Activated CD8-positive, alpha-beta memory T cell treated with anti-CD3 and anti-CD28 coated beads, Interleukin-2, amount 10 ng/mL, durations not matched to agents 7 days and 5 days (primary cell): Measurements from ENCODE around the gene CMAS. TPM values are rescaled to one million over a fixed set of nuclear protein-coding genes. Genes with fewer than 3 reads are reported as not detected.

Experiments used
- ATAC-seq: fragments of 150-1000 bp; cut with Tn5 transposase; one replicate; pipeline ENCODE4 v1.10.0; 2021; ENCODE audit warnings: moderate library complexity
- CTCF ChIA-PET: fragments of 350-600 bp; sonication (Branson Sonifier 250); formaldehyde crosslinking; loops from one replicate; lab custom pipeline; 2021; ENCODE audit warnings: antibody characterized with exemption; lab: Charles Lee
- DNase-seq: peaks from one replicate; pipeline ENCODE4 v3.0.0-alpha.2; 2020
- H3K27ac Mint-ChIP-seq: one replicate; pipeline ENCODE4 v1.8.0; 2021; ENCODE audit warnings: mild to moderate bottlenecking, mixed read lengths
- H3K27me3 Mint-ChIP-seq: one replicate; pipeline ENCODE4 v1.8.0; 2021; ENCODE audit warnings: mixed read lengths
- H3K36me3 Mint-ChIP-seq: one replicate; pipeline ENCODE4 v1.8.0; 2021; ENCODE audit warnings: mild to moderate bottlenecking, mixed read lengths
- H3K4me1 Mint-ChIP-seq: one replicate; pipeline ENCODE4 v1.8.0; 2021; ENCODE audit warnings: mixed read lengths
- H3K4me3 Mint-ChIP-seq: one replicate; pipeline ENCODE4 v1.8.0; 2021; ENCODE audit warnings: mild to moderate bottlenecking, moderate library complexity, mixed read lengths
- H3K9me3 Mint-ChIP-seq: one replicate; pipeline ENCODE4 v1.8.0; 2022; ENCODE audit warnings: low read depth, mixed read lengths
- total RNA-seq, 2 experiments: library from RNA; stranded (reverse); gene quantifications; one replicate each; pipeline ENCODE4 v1.2.3, GENCODE V29; 2021

The CMAS gene
- total RNA-seq, 2 experiments from 2014 or later = 39.3 to 41.1 TPM

DNA sequence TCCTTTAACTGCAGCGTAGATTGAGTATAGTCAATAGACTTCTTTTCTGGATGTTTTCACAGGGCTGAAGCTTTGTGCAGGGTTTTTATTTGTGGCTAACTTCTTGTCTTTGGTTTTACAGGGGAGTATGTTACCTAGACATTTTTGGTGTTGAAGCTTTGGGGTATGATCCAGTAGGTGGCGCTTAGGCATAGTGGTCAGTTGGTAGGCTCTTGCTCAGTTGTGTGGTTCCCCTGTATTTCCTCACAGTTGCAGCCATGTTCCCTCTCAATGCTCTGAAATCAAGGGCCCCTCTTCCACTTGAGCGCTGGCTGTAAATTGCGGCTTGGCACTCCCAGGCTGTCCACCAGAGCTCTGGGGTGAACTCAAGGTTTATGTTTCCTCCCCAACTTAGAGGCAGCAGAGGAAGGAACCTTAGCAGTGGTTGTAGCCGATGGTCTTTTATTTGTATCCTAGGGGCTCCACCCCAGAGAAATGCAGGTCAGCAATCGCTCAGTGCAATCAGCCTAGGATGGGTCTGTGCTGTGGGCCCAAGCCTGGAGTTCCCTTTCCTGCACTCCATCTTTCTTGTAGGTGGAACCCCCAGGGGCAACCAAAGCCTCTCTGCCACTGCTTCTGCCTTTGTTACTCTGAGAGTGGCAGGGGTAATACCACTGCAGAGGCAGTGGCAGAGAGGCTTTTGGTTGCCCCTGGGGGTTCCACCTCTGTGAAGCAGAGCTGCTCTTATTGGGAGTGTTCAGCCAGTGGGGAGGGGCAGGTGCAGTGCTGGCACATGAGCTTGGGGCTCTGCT is 55.1 kb downstream of the CMAS start:
- Mint-ChIP-seq H3K27ac (no peak overlapping the region), H3K36me3 (no peaks in the 10 kb centered on the region), H3K27me3 (peaks cover 10% of the 10 kb centered on the region), H3K4me3 (no peak overlapping the region), H3K9me3 (no peaks in the 10 kb centered on the region), H3K4me1 (peaks cover 13% of the 10 kb centered on the region)
- peak; percentile 76 for ATAC-seq
- peak; percentile 56 for DNase-seq
- CTCF ChIA-PET = interaction anchor here (0.9 to 3.6 kb wide), 8 partner anchors 9 to 360 kb away, joined by 3 to 16 read pairs (median 4); no protein-coding TSS in a partner anchor

GRCh38 chr12:22101749-22102243 is 55.8 kb downstream of the CMAS start:
- DNase-seq = no peak
- CTCF ChIA-PET = interaction anchor here (0.9 to 3.6 kb wide), 5 partner anchors 8 to 342 kb away, joined by 3 to 16 read pairs (median 4); no protein-coding TSS in a partner anchor
- no peak overlapping the region for H3K4me3 Mint-ChIP-seq
- H3K36me3 Mint-ChIP-seq = no peaks in the 10 kb centered on the region
- peaks cover 13% of the 10 kb centered on the region for H3K4me1 Mint-ChIP-seq
- H3K27me3 Mint-ChIP-seq = peaks cover 10% of the 10 kb centered on the region
- H3K27ac Mint-ChIP-seq = no peak overlapping the region
- ATAC-seq = no peak
- H3K9me3 Mint-ChIP-seq = peaks cover 3% of the 10 kb centered on the region

GRCh38 chr12:22103418-22103817 is 57.4 kb downstream of the CMAS start:
- CTCF ChIA-PET = interaction anchor here (1.6 to 3.6 kb wide), 2 partner anchors 232 to 340 kb away, joined by 7 to 16 read pairs; no protein-coding TSS in a partner anchor
- H3K36me3 Mint-ChIP-seq = no peaks in the 10 kb centered on the region

DNA sequence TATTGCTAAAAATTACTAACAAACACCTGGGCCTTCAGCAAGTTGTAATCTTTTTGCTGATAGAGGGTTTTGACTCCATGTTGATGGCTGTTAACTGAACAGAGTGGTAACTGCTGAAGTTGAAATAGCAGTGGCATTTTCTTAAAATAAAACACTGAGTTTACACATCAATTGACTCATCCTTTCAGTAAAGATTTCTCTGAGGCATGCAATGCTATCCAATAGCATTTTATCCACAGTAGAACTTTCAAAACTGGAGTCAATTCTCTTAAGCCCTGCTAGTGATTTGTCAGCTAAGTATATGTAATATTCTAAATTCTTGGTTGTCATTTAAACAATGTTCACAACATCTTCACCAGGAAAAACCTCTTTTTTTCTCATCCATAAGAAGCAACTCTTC is 59.5 kb downstream of the CMAS start:
- Mint-ChIP-seq H3K36me3 (peaks cover 6% of the 10 kb centered on the region), H3K4me3 (no peak overlapping the region), H3K27ac (no peak overlapping the region), H3K27me3 (no peaks in the 10 kb centered on the region), H3K9me3 (peaks cover 3% of the 10 kb centered on the region), H3K4me1 (peaks cover 26% of the 10 kb centered on the region)
- CTCF ChIA-PET = no interaction called here
- no peak for DNase-seq
- ATAC-seq = no peak

More at GRCh38 chr12:22103418-22103817, 57.4 kb downstream of the CMAS start:
- DNase-seq = no peak
- Mint-ChIP-seq H3K4me1 (peaks cover 13% of the 10 kb centered on the region), H3K27ac (no peak overlapping the region), H3K4me3 (no peak overlapping the region), H3K9me3 (peaks cover 3% of the 10 kb centered on the region), H3K27me3 (peaks cover 1% of the 10 kb centered on the region)
- no peak for ATAC-seq

GRCh38 chr12:22110176-22110575 is 64.2 kb downstream of the CMAS start:
- no peaks in the 10 kb centered on the region for H3K27me3 Mint-ChIP-seq
- DNase-seq = no peak
- peak overlapping the region; percentile 2 for H3K4me3 Mint-ChIP-seq
- CTCF ChIA-PET = interaction anchor here (1.1 to 1.4 kb wide), 2 partner anchors 9 to 50 kb away, joined by 3 read pairs; no protein-coding TSS in a partner anchor
- ATAC-seq = peak; percentile 55
- H3K27ac Mint-ChIP-seq = peak overlapping the region; percentile 60
- H3K36me3 Mint-ChIP-seq = peaks cover 6% of the 10 kb centered on the region
- H3K4me1 Mint-ChIP-seq = peaks cover 14% of the 10 kb centered on the region
- H3K9me3 Mint-ChIP-seq = peaks cover 3% of the 10 kb centered on the region

Other genes with a start within 250 kb of the CMAS start
- under 1 TPM in 1 of 2 experiments, not detected in 1; 0.07 TPM for gene ABCC9, start 104.8 kb upstream of the CMAS start, total RNA-seq